HEK293 (cell line): Measurements from ENCODE around the gene ERG.

ENCODE experiments used
- CTCF ChIA-PET: fragments of 350-600 bp; formaldehyde crosslinking; extraction: SDS; loops from one replicate; lab custom pipeline; 2021; ENCODE audit warnings: antibody characterized with exemption; lab: Yijun Ruan, JAX
- POLR2A ChIA-PET: fragments of 300-600 bp; formaldehyde crosslinking; extraction: SDS; loops from one replicate; lab custom pipeline; 2020; ENCODE audit warnings: antibody characterized with exemption, inconsistent platforms; lab: Yijun Ruan, JAX
- H3K27ac ChIP-seq: fragments of 200-500 bp; sonication (Bioruptor generic); 2 replicates; pipeline ENCODE4 v1.5.1; 2014; ENCODE audit warnings: low read depth, low read length, control low read depth, inconsistent platforms; ENCODE audit errors: extremely low read depth
- H3K36me3 ChIP-seq, 2 experiments: fragments of 200-500 bp in 1 of 2; sonication (Bioruptor generic) in 1 of 2; 1 replicate in 1 of 2; 2 replicates in 1 of 2; pipeline ENCODE4 v1.5.1; 2014 to 2017; ENCODE audit warnings: inconsistent platforms in 2 of 2, low read length in 2 of 2; ENCODE audit not compliant: control insufficient read depth in 2 of 2, insufficient read depth in 1 of 2
- H3K4me1 ChIP-seq: fragments of 200-500 bp; sonication (Bioruptor generic); 2 replicates; pipeline ENCODE4 v1.5.1; 2014; ENCODE audit warnings: mild to moderate bottlenecking, low read length, inconsistent platforms; ENCODE audit not compliant: control insufficient read depth, insufficient read depth
- H3K4me3 ChIP-seq: 2 replicates; pipeline ENCODE4 v1.5.1; 2011; ENCODE audit warnings: low read depth, mild to moderate bottlenecking, control low read depth, low read length, moderate library complexity
- H3K9me3 ChIP-seq: fragments of 200-500 bp; sonication (Bioruptor generic); 2 replicates; pipeline ENCODE4 v1.5.1; 2014; ENCODE audit warnings: low read depth, low read length, inconsistent platforms; ENCODE audit not compliant: control insufficient read depth, insufficient read depth
- KLF1 ChIP-seq: fragments of 450-650 bp; formaldehyde crosslinking; IDR thresholded peaks from 2 replicates; pipeline ENCODE4 v1.5.1; 2016; ENCODE audit warnings: missing biosample characterization, missing genetic modification characterization
- KLF10 ChIP-seq: fragments of 450-650 bp; IDR thresholded peaks from 2 replicates; pipeline ENCODE4 v1.5.1; 2018; ENCODE audit warnings: missing biosample characterization, mild to moderate bottlenecking, missing genetic modification characterization
- SCRT1 ChIP-seq: fragments of 450-650 bp; formaldehyde crosslinking; IDR thresholded peaks from 2 replicates; pipeline ENCODE4 v1.5.1; 2016; ENCODE audit warnings: missing biosample characterization, missing genetic modification characterization, borderline replicate concordance
- ZNF133 ChIP-seq: fragments of 450-650 bp; formaldehyde crosslinking; IDR thresholded peaks from 2 replicates; pipeline ENCODE4 v1.5.1; 2016; ENCODE audit warnings: missing biosample characterization, missing genetic modification characterization
- ZNF155 ChIP-seq: fragments of 450-650 bp; formaldehyde crosslinking; IDR thresholded peaks from 2 replicates; pipeline ENCODE4 v1.5.1; 2016; ENCODE audit warnings: missing biosample characterization, missing genetic modification characterization
- ZNF214 ChIP-seq: fragments of 450-650 bp; formaldehyde crosslinking; IDR thresholded peaks from 2 replicates; pipeline ENCODE4 v1.5.1; 2017; ENCODE audit warnings: missing biosample characterization, mild to moderate bottlenecking, missing genetic modification characterization, borderline replicate concordance
- ZNF558 ChIP-seq: fragments of 450-650 bp; formaldehyde crosslinking; IDR thresholded peaks from 2 replicates; pipeline ENCODE4 v1.5.1; 2016; ENCODE audit warnings: missing biosample characterization, missing genetic modification characterization
- ZNF571 ChIP-seq: fragments of 450-650 bp; formaldehyde crosslinking; IDR thresholded peaks from 2 replicates; pipeline ENCODE4 v1.5.0; 2017; ENCODE audit warnings: missing biosample characterization, missing genetic modification characterization
- ZNF585B ChIP-seq: fragments of 450-650 bp; formaldehyde crosslinking; IDR thresholded peaks from 2 replicates; pipeline ENCODE4 v1.5.1; 2016; ENCODE audit warnings: missing biosample characterization, missing genetic modification characterization
- ZNF776 ChIP-seq: fragments of 450-650 bp; formaldehyde crosslinking; IDR thresholded peaks from 2 replicates; pipeline ENCODE4 v1.5.0; 2017; ENCODE audit warnings: missing biosample characterization, missing genetic modification characterization, borderline replicate concordance
- ZNF791 ChIP-seq: fragments of 450-650 bp; formaldehyde crosslinking; IDR thresholded peaks from 2 replicates; pipeline ENCODE4 v1.5.1; 2016; ENCODE audit warnings: missing biosample characterization, missing genetic modification characterization
- ZNF792 ChIP-seq: fragments of 450-650 bp; formaldehyde crosslinking; IDR thresholded peaks from 2 replicates; pipeline ENCODE4 v1.5.1; 2016; ENCODE audit warnings: missing biosample characterization, missing genetic modification characterization
- TF ChIP-seq, protein P1 (sequence below): fragments of 450-650 bp; formaldehyde crosslinking; IDR thresholded peaks from 2 replicates; pipeline ENCODE4 v1.5.1; 2016; ENCODE audit warnings: missing biosample characterization, missing genetic modification characterization, borderline replicate concordance
- TF ChIP-seq, protein P2 (sequence below): fragments of 450-650 bp; formaldehyde crosslinking; IDR thresholded peaks from 2 replicates; pipeline ENCODE4 v1.5.1; 2016; ENCODE audit warnings: missing biosample characterization, missing genetic modification characterization
- TF ChIP-seq, protein P3 (sequence below): fragments of 450-650 bp; formaldehyde crosslinking; IDR thresholded peaks from 2 replicates; pipeline ENCODE4 v1.5.1; 2016; ENCODE audit warnings: missing biosample characterization, missing genetic modification characterization
- TF ChIP-seq, protein P4 (sequence below): fragments of 450-650 bp; formaldehyde crosslinking; IDR thresholded peaks from 2 replicates; pipeline ENCODE4 v1.5.1; 2016; ENCODE audit warnings: missing biosample characterization, missing genetic modification characterization, low read depth

The ERG gene

DNA sequence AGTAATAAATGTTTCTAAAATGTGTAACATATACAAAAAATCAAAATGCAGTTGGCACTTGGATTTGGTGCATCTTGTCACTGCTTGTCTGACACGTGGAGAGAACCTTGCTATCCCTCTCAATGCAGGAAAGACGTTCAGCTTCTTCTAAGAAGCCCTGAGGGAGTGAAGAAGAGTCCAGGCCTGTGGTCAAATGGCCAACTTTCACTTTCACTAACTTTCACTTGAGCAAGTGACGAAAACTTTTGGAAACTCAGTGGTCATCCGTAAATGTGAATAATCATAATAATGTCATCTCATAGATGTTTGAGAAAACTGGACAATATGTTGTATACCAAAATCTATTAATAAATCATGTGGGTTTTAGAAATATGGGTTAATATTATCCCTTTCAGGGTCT is 61.9 kb downstream of the ERG start:
- no peak overlapping the region for H3K4me3 ChIP-seq
- CTCF ChIA-PET, result interaction anchor here (0.7 kb wide), 1 partner anchor 330 kb away, joined by 3 read pairs; no protein-coding TSS in a partner anchor
- TF ChIP-seq, protein P1, sequence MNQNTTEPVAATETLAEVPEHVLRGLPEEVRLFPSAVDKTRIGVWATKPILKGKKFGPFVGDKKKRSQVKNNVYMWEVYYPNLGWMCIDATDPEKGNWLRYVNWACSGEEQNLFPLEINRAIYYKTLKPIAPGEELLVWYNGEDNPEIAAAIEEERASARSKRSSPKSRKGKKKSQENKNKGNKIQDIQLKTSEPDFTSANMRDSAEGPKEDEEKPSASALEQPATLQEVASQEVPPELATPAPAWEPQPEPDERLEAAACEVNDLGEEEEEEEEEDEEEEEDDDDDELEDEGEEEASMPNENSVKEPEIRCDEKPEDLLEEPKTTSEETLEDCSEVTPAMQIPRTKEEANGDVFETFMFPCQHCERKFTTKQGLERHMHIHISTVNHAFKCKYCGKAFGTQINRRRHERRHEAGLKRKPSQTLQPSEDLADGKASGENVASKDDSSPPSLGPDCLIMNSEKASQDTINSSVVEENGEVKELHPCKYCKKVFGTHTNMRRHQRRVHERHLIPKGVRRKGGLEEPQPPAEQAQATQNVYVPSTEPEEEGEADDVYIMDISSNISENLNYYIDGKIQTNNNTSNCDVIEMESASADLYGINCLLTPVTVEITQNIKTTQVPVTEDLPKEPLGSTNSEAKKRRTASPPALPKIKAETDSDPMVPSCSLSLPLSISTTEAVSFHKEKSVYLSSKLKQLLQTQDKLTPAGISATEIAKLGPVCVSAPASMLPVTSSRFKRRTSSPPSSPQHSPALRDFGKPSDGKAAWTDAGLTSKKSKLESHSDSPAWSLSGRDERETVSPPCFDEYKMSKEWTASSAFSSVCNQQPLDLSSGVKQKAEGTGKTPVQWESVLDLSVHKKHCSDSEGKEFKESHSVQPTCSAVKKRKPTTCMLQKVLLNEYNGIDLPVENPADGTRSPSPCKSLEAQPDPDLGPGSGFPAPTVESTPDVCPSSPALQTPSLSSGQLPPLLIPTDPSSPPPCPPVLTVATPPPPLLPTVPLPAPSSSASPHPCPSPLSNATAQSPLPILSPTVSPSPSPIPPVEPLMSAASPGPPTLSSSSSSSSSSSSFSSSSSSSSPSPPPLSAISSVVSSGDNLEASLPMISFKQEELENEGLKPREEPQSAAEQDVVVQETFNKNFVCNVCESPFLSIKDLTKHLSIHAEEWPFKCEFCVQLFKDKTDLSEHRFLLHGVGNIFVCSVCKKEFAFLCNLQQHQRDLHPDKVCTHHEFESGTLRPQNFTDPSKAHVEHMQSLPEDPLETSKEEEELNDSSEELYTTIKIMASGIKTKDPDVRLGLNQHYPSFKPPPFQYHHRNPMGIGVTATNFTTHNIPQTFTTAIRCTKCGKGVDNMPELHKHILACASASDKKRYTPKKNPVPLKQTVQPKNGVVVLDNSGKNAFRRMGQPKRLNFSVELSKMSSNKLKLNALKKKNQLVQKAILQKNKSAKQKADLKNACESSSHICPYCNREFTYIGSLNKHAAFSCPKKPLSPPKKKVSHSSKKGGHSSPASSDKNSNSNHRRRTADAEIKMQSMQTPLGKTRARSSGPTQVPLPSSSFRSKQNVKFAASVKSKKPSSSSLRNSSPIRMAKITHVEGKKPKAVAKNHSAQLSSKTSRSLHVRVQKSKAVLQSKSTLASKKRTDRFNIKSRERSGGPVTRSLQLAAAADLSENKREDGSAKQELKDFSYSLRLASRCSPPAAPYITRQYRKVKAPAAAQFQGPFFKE (tag by site-specific recombination), result no peak
- TF ChIP-seq ZNF571 (tag by site-specific recombination), result no peak
- no peak for TF ChIP-seq ZNF214 (tag by site-specific recombination)
- no peak for TF ChIP-seq ZNF776 (tag by site-specific recombination)
- no peak for TF ChIP-seq KLF1 (tag by site-specific recombination)
- TF ChIP-seq ZNF792 (tag by site-specific recombination), result no peak
- no peak for TF ChIP-seq ZNF133 (tag by site-specific recombination)
- no peak for TF ChIP-seq ZNF558 (tag by site-specific recombination)
- no peak for TF ChIP-seq ZNF585B
- TF ChIP-seq KLF10, result no peak
- TF ChIP-seq ZNF791, result no peak
- TF ChIP-seq, protein P2, sequence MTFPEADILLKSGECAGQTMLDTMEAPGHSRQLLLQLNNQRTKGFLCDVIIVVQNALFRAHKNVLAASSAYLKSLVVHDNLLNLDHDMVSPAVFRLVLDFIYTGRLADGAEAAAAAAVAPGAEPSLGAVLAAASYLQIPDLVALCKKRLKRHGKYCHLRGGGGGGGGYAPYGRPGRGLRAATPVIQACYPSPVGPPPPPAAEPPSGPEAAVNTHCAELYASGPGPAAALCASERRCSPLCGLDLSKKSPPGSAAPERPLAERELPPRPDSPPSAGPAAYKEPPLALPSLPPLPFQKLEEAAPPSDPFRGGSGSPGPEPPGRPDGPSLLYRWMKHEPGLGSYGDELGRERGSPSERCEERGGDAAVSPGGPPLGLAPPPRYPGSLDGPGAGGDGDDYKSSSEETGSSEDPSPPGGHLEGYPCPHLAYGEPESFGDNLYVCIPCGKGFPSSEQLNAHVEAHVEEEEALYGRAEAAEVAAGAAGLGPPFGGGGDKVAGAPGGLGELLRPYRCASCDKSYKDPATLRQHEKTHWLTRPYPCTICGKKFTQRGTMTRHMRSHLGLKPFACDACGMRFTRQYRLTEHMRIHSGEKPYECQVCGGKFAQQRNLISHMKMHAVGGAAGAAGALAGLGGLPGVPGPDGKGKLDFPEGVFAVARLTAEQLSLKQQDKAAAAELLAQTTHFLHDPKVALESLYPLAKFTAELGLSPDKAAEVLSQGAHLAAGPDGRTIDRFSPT, result no peak
- TF ChIP-seq, protein P3, sequence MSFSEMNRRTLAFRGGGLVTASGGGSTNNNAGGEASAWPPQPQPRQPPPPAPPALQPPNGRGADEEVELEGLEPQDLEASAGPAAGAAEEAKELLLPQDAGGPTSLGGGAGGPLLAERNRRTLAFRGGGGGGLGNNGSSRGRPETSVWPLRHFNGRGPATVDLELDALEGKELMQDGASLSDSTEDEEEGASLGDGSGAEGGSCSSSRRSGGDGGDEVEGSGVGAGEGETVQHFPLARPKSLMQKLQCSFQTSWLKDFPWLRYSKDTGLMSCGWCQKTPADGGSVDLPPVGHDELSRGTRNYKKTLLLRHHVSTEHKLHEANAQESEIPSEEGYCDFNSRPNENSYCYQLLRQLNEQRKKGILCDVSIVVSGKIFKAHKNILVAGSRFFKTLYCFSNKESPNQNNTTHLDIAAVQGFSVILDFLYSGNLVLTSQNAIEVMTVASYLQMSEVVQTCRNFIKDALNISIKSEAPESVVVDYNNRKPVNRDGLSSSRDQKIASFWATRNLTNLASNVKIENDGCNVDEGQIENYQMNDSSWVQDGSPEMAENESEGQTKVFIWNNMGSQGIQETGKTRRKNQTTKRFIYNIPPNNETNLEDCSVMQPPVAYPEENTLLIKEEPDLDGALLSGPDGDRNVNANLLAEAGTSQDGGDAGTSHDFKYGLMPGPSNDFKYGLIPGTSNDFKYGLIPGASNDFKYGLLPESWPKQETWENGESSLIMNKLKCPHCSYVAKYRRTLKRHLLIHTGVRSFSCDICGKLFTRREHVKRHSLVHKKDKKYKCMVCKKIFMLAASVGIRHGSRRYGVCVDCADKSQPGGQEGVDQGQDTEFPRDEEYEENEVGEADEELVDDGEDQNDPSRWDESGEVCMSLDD (tag by site-specific recombination), result no peak
- TF ChIP-seq SCRT1 (tag by site-specific recombination), result no peak
- TF ChIP-seq, protein P4, sequence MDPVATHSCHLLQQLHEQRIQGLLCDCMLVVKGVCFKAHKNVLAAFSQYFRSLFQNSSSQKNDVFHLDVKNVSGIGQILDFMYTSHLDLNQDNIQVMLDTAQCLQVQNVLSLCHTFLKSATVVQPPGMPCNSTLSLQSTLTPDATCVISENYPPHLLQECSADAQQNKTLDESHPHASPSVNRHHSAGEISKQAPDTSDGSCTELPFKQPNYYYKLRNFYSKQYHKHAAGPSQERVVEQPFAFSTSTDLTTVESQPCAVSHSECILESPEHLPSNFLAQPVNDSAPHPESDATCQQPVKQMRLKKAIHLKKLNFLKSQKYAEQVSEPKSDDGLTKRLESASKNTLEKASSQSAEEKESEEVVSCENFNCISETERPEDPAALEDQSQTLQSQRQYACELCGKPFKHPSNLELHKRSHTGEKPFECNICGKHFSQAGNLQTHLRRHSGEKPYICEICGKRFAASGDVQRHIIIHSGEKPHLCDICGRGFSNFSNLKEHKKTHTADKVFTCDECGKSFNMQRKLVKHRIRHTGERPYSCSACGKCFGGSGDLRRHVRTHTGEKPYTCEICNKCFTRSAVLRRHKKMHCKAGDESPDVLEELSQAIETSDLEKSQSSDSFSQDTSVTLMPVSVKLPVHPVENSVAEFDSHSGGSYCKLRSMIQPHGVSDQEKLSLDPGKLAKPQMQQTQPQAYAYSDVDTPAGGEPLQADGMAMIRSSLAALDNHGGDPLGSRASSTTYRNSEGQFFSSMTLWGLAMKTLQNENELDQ (tag by site-specific recombination), result no peak
- no peak for TF ChIP-seq ZNF155 (tag by site-specific recombination)
- TF ChIP-seq, all 188 proteins: peak for 0
- no peaks in the 10 kb centered on the region for H3K9me3 ChIP-seq
- H3K4me1 ChIP-seq, result no peaks in the 10 kb centered on the region
- POLR2A ChIA-PET, result no interaction called here
- H3K27ac ChIP-seq, result no peak overlapping the region
- no peaks in the 10 kb centered on the region for H3K36me3 ChIP-seq
